Osteoblast (primary cell): ENCODE measurements around the gene THOC3. TPM values are rescaled to one million over a fixed set of nuclear protein-coding genes. Genes with fewer than 3 reads are reported as not detected.
"Not testable (repeated sequence)": the region's sequence is repeated elsewhere in the genome, so short reads cannot be mapped to it uniquely, and the experiment has no call there.

Source experiments
- DNase-seq: peaks from one replicate; pipeline ENCODE4 v3.0.0; 2011; ENCODE audit warnings: low spot score, mixed read lengths; ENCODE audit not compliant: insufficient read length; ENCODE audit errors: missing footprints
- H2AFZ ChIP-seq: 2 replicates; pipeline ENCODE4 v1.6.0; 2011; ENCODE audit warnings: mild to moderate bottlenecking, low read length
- H3K27ac ChIP-seq: 2 replicates; pipeline ENCODE4 v1.5.1; 2011; ENCODE audit warnings: mild to moderate bottlenecking, low read depth, low read length, moderate library complexity
- H3K27me3 ChIP-seq: 2 replicates; pipeline ENCODE4 v1.6.0; 2012; ENCODE audit warnings: mild to moderate bottlenecking, control low read depth, inconsistent platforms, low read length, moderate library complexity; ENCODE audit not compliant: insufficient read depth
- H3K36me3 ChIP-seq: 2 replicates; pipeline ENCODE4 v1.5.1; 2011; ENCODE audit warnings: mild to moderate bottlenecking, low read length, control low read depth, moderate library complexity; ENCODE audit not compliant: insufficient read depth
- H3K4me1 ChIP-seq: 2 replicates; pipeline ENCODE4 v1.5.1; 2011; ENCODE audit warnings: mild to moderate bottlenecking, low read length, control low read depth, moderate library complexity; ENCODE audit not compliant: insufficient read depth
- H3K4me2 ChIP-seq: 2 replicates; pipeline ENCODE4 v1.6.0; 2011; ENCODE audit warnings: mild to moderate bottlenecking, low read length; ENCODE audit not compliant: insufficient read depth
- H3K4me3 ChIP-seq: fragments of 200-600 bp; sonication (generic); 3 replicates; pipeline ENCODE4 v1.5.1; 2012; ENCODE audit warnings: mild to moderate bottlenecking, low read length, inconsistent platforms; ENCODE audit not compliant: insufficient read depth
- H3K79me2 ChIP-seq: 2 replicates; pipeline ENCODE4 v1.6.0; 2012; ENCODE audit warnings: mild to moderate bottlenecking, low read length, control low read depth, inconsistent platforms; ENCODE audit not compliant: insufficient read depth
- H3K9me3 ChIP-seq: 2 replicates; pipeline ENCODE4 v1.5.1; 2011; ENCODE audit warnings: low read depth, low read length, control low read depth
- H4K20me1 ChIP-seq: 2 replicates; pipeline ENCODE4 v1.6.0; 2012; ENCODE audit warnings: mild to moderate bottlenecking, low read length, control low read depth; ENCODE audit not compliant: insufficient read depth
- total RNA-seq: library from RNA; depleted of rRNA; stranded (reverse); fragments of >200 nt; gene quantifications from 2 replicates; pipeline ENCODE4 v1.2.3, GENCODE V29; 2012

Gene THOC3, protein sequence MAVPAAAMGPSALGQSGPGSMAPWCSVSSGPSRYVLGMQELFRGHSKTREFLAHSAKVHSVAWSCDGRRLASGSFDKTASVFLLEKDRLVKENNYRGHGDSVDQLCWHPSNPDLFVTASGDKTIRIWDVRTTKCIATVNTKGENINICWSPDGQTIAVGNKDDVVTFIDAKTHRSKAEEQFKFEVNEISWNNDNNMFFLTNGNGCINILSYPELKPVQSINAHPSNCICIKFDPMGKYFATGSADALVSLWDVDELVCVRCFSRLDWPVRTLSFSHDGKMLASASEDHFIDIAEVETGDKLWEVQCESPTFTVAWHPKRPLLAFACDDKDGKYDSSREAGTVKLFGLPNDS
- total RNA-seq, result 22.1 and 24.2 TPM in 2 replicates

DNA sequence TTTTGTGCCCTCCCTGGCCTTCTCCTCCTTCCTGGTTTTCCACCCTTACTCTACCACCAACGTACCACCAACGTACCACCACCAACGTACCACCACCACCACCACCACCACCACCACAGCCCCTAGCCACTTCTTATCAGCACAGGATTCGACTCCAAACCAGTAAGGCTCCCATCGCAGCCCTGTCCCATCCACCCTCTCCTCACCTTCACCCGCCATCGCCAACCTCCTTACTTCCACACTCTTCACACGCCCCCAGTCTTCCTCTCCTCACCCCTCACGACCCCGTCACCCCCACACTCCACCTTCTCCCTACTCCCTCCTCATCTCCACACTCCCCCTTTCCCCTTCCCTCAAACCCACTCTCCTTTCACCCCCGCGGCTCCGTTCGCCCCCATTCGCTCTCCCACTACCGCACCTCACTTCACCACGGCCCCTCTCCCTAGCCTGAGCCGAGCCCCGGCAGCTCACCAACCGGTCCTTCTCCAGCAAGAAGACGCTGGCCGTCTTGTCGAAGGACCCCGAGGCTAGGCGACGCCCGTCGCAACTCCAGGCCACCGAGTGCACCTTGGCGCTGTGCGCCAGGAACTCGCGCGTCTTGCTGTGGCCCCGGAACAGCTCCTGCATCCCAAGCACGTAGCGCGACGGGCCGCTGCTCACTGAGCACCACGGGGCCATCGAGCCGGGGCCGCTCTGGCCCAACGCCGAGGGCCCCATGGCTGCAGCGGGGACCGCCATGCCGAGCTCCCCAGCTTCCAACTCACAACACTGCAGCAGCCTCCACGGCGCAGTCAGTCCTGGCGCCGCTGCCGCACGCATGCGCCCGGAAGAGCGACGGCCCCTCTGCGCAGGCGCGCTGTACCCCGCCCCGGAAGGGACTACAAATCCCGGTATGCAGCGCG lies at the start of gene THOC3:
Gene THOC3 (minus strand): TSS at position 845 of the 902 bp plus-strand sequence. CDS start 107 bp downstream, at position 738.
- H3K4me1 ChIP-seq, H3K9me3 ChIP-seq, H3K79me2 ChIP-seq, H4K20me1 ChIP-seq, H3K36me3 ChIP-seq, H3K27me3 ChIP-seq, H3K27ac ChIP-seq, DNase-seq: not testable (repeated sequence)
- Histone ChIP-seq H2AFZ (peak within 1 kb of the TSS; percentile 74), H3K4me2 (peak within 1 kb of the TSS; percentile 61), H3K4me3 (peak within 1 kb of the TSS; percentile 74)

DNA sequence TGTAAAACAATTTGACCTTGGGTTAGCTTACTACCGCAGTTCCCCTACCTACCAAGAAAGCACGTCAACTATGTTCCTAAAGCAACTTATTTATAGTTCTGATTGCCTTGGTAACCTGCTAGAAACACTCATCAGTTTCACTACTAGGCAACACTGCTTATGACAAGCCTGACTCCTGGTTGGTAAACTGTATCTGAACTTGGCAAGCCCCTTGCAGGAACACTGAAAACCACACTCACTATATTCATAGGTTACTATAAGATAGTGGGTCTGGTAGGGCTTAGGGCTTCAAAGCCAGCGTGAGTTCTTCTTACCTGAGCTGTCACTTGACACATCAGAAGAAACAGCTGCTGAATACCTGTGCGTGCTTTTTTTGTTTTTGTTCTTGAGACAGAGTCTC lies 49.2 kb upstream of the THOC3 start:
- H3K27me3 ChIP-seq, H3K9me3 ChIP-seq, H2AFZ ChIP-seq, H3K79me2 ChIP-seq, H3K4me3 ChIP-seq, H3K4me2 ChIP-seq, H4K20me1 ChIP-seq, H3K36me3 ChIP-seq, H3K4me1 ChIP-seq, DNase-seq, H3K27ac ChIP-seq: not testable (repeated sequence)

DNA sequence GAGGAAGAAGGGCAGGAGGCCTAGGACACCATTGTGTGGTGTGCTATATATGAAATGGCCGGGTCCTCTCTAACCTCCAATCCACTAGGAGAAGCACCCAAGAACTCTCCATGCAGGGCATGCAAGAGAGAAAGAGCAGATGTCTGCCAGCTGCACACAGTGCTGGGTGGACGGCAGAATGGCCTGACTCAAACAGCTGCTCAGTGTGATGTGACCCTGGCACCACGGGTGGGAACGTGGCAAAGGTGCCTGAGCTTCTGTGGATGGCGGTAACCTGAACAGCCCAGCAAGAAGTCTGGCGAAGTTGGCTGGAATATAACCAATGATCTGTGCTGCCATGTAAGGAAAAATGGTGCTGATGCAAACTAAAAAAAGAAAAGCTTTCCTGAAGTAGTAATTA lies 46.2 kb upstream of the THOC3 start:
- H3K27ac ChIP-seq, H4K20me1 ChIP-seq, DNase-seq, H2AFZ ChIP-seq, H3K27me3 ChIP-seq, H3K4me1 ChIP-seq, H3K36me3 ChIP-seq, H3K9me3 ChIP-seq, H3K4me3 ChIP-seq, H3K79me2 ChIP-seq, H3K4me2 ChIP-seq: not testable (repeated sequence)

DNA sequence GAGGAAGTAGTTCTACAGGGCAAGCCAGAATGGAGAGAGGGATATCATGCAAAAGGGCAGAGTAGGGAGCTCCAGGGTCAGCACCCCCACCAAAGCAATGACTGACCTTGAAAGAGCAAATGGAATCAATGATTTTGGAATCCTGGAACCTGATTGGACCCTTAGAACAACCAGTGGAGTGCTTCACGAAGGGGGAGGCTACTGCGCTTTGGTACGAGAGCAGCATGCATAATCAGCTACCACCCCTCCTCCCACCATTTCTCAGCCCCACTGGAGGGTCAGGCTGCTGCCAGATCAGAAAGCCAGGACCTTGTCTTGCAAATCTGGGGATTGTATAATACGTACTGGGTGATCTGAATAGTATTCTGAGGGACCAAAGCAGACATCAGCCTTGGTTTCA lies 43.0 kb upstream of the THOC3 start:
- not testable (repeated sequence) for H3K9me3 ChIP-seq, H3K36me3 ChIP-seq, H2AFZ ChIP-seq, H3K79me2 ChIP-seq, H3K27me3 ChIP-seq, H3K4me3 ChIP-seq, DNase-seq, H3K4me2 ChIP-seq, H3K4me1 ChIP-seq, H3K27ac ChIP-seq, H4K20me1 ChIP-seq

DNA sequence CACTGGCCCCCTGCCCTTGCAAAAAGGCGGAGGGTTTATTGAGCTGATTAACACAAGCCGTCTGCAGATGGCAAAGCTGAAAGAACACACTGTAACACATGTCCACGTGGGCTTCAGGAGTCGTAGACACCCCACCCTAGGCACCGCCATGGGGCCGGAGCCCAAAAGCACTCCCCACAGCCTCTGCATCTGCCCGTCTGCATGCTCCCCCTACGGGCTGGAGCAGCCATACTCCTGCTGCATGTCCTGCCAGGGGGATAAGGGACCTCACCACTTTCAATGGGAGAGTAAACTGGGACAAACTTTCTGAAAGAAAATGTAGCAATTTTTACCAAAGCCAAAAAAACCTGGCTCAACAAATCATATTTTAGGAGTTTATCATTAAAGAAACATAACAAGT lies 42.1 kb upstream of the THOC3 start:
- H2AFZ ChIP-seq, result not testable (repeated sequence)

DNA sequence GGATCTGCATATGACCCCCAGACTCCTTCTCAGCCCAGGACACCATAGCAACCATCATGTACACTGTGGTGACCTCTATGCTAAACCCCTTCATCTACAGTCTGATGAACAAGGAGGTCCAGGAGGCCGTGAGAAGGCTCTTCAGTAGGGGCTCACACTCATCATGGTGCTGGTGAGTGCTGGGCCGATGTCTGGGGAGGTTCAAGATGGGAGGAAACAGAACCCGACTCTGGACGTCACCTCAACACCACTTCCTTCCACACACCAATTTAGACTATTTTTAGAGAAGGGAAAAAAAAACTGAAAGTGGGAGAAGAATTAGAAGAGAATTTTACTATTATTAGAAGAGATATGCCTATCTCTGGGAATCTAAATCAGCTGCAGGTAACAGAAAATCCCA lies 39.1 kb upstream of the THOC3 start:
- not testable (repeated sequence) for H3K27me3 ChIP-seq, DNase-seq, H3K27ac ChIP-seq, H3K4me2 ChIP-seq, H3K4me1 ChIP-seq, H2AFZ ChIP-seq, H3K36me3 ChIP-seq, H4K20me1 ChIP-seq, H3K79me2 ChIP-seq, H3K9me3 ChIP-seq, H3K4me3 ChIP-seq

More for the DNA sequence above, 42.1 kb upstream of the THOC3 start:
- not testable (repeated sequence) for H3K4me1 ChIP-seq, H3K27me3 ChIP-seq, H3K27ac ChIP-seq, H4K20me1 ChIP-seq, H3K79me2 ChIP-seq, H3K9me3 ChIP-seq, H3K4me2 ChIP-seq, H3K4me3 ChIP-seq, H3K36me3 ChIP-seq, DNase-seq

DNA sequence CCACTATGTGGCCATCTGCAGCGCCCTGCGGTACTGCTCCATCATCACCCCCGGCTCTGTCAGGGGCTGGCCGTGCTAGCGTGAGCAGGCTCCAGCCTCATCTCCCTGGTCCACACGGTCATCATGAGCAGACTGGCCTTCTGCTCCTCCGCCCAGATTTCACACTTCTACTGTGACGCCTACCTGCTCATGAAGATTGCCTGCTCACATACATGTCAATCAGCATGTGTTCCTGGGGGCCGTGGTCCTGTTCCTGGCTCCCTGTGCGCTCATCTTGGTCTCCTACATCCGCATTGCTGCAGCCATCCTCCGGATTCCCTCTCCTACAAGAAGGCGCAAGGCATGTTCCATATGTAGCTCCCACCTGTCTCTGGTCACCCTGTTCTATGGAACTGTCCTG lies 38.7 kb upstream of the THOC3 start:
- H3K36me3 ChIP-seq, H3K27ac ChIP-seq, DNase-seq, H4K20me1 ChIP-seq, H3K79me2 ChIP-seq, H3K9me3 ChIP-seq, H3K4me3 ChIP-seq, H2AFZ ChIP-seq, H3K4me1 ChIP-seq, H3K4me2 ChIP-seq, H3K27me3 ChIP-seq: not testable (repeated sequence)

DNA sequence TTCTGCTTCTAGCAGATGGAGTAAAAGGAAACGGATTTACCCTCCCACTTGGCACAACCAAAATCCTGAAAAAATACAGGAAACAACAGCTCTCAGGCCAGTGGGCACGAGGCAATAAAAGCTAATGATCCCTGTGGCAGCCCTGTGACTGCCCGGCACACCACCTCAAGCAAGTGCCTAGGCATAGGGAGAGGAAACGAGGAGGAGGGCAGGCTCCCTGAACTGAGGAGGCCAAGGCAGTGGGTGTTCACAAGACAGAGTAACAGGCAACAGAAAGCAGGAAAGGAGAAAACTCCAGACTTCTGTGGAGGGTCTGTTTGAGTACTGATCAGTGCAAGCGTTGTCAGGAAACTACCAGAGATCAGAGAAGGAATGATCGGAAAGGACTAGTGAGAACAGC lies 29.9 kb upstream of the THOC3 start:
- H3K9me3 ChIP-seq, H3K36me3 ChIP-seq, H3K79me2 ChIP-seq, H3K4me1 ChIP-seq, H3K27ac ChIP-seq, H2AFZ ChIP-seq, H3K27me3 ChIP-seq, H4K20me1 ChIP-seq, H3K4me3 ChIP-seq, DNase-seq, H3K4me2 ChIP-seq: not testable (repeated sequence)

DNA sequence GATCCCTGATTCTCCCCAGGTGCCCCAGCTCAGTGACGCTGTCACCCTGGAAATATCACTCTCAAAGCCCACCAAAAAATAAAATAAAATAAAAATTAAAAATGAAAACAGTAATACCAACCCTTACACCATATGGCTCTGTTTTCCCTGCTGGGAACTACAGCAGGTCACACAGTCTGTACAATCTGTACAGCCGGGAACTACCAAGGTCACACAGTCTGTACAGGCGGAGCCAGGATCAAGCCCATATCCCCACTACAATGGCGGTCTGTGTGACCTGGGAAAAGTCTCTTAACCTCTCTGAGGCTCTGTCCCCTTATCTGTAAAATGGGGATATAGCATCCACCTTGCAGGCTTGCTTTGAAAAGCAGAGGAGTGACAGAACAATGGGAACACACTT lies 29.4 kb upstream of the THOC3 start:
- not testable (repeated sequence) for DNase-seq, H3K9me3 ChIP-seq, H4K20me1 ChIP-seq, H2AFZ ChIP-seq, H3K27me3 ChIP-seq, H3K27ac ChIP-seq, H3K4me1 ChIP-seq, H3K4me2 ChIP-seq, H3K4me3 ChIP-seq, H3K36me3 ChIP-seq, H3K79me2 ChIP-seq
